Activated CD8-positive, alpha-beta memory T cell treated with anti-CD3 and anti-CD28 coated beads, Interleukin-2, amount 50 U/mL, for 24 hours (primary cell): ENCODE measurements around the gene PCSK7.
"Not testable (repeated sequence)": the region's sequence is repeated elsewhere in the genome, so short reads cannot be mapped to it uniquely, and the experiment has no call there.

ENCODE experiments used
- DNase-seq: peaks from one replicate; pipeline ENCODE4 v3.0.0-alpha.2; 2020; ENCODE audit errors: extremely low read depth

The PCSK7 gene, protein sequence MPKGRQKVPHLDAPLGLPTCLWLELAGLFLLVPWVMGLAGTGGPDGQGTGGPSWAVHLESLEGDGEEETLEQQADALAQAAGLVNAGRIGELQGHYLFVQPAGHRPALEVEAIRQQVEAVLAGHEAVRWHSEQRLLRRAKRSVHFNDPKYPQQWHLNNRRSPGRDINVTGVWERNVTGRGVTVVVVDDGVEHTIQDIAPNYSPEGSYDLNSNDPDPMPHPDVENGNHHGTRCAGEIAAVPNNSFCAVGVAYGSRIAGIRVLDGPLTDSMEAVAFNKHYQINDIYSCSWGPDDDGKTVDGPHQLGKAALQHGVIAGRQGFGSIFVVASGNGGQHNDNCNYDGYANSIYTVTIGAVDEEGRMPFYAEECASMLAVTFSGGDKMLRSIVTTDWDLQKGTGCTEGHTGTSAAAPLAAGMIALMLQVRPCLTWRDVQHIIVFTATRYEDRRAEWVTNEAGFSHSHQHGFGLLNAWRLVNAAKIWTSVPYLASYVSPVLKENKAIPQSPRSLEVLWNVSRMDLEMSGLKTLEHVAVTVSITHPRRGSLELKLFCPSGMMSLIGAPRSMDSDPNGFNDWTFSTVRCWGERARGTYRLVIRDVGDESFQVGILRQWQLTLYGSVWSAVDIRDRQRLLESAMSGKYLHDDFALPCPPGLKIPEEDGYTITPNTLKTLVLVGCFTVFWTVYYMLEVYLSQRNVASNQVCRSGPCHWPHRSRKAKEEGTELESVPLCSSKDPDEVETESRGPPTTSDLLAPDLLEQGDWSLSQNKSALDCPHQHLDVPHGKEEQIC

DNA sequence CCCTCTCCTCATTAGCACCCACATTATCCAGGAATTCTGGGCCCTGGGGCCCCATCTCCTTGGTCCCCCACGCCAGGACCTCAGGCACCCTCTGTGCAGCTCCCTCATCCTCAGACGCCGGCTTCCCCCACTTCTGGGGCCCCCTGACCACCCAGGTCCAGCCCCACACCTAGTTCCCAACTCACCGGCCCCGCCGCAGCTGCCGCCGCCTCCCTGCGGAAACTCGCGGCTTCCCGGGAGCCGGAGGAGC is at the start of gene PCSK7:
TSS of gene PCSK7 (minus strand) at position 232 of the 250 bp plus-strand sequence. CDS start 2,229 bp downstream, outside the sequence.
- no peak for DNase-seq

GRCh38 chr11:117281159-117281558 is 49.3 kb upstream of the PCSK7 start:
- no peak for DNase-seq

- no peak for DNase-seq
Measured at GRCh38 chr11:117279711-117280376, 48.0 kb upstream of the PCSK7 start.

DNA sequence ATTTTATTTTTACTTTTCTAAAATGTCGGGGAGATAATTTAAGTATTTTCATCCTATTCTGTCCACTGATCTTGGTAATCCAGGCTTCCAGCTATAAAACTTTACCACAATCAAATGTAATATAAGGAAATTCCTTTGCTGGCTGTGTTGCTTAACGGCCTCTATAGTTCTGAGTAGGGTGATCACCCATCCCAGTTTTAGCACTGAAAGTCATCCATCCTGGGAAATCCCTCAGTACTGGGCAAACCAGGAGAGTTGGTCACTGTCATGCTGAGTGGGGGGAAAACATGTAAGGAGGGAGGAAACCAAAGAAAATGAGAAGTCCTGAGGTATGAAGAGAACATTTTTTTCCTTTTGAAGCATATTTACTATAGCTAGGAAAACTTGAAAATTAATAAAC is 46.5 kb upstream of the PCSK7 start:
- DNase-seq, result no peak

DNA sequence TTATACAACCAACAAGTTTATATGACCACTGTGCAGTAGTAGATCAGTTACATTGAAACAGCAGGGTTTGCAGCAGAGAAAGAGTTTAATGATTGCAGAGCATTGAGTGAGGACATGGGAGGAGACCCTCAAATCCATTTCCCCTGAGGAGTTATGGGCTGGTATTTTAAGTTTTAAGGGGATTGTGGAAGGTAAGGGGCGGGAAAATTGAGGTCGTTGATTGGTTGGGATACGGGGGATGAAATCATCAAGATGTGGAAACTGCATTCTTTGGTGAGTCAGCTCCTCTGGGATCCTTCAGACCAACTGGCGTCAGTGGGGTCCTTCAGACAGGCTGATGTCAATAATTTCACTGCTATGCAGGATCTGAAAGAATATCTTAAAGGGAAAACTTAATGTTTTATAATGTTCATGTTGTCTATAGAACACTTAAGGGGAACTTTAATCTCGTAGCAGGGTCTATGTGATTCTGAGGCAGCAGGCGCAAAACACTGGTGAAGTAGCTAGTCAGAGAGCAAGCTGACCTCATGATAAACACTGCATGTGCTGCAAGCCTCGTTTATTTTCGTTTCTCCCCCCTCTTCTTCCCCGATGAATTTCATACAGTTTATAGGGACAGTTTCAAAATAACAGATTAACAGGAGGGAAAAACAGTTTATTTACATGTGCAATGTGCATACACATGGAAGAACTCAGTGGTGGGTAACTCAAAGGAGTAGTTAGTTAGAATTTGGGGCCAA is 41.8 kb upstream of the PCSK7 start:
- DNase-seq, result no peak

GRCh38 chr11:117272175-117272574 is 40.3 kb upstream of the PCSK7 start:
- DNase-seq, result not testable (repeated sequence)

GRCh38 chr11:117271208-117271607 is 39.3 kb upstream of the PCSK7 start:
- DNase-seq, result no peak

DNA sequence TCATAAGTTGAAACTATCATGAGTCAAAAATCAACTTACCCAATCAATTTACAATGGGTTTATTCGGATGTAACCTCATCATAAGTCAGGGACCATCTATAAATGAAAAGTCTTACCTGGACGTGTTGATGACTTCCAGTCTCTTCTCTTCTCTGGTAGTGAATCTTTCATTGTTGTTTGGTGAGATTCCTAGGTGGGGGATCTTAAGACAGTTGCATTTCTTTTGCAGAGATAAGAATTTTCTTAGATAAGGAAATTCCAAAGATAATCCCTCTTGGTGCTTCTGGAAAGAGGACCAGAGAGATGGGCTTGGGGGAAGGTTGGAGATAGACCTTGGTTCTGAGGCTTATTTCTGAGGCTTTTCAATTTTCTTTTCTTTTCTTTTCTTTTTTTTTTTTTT is 38.0 kb upstream of the PCSK7 start:
- DNase-seq, result no peak

- no peak for DNase-seq
Measured at GRCh38 chr11:117265745-117266144, 33.9 kb upstream of the PCSK7 start.

DNA sequence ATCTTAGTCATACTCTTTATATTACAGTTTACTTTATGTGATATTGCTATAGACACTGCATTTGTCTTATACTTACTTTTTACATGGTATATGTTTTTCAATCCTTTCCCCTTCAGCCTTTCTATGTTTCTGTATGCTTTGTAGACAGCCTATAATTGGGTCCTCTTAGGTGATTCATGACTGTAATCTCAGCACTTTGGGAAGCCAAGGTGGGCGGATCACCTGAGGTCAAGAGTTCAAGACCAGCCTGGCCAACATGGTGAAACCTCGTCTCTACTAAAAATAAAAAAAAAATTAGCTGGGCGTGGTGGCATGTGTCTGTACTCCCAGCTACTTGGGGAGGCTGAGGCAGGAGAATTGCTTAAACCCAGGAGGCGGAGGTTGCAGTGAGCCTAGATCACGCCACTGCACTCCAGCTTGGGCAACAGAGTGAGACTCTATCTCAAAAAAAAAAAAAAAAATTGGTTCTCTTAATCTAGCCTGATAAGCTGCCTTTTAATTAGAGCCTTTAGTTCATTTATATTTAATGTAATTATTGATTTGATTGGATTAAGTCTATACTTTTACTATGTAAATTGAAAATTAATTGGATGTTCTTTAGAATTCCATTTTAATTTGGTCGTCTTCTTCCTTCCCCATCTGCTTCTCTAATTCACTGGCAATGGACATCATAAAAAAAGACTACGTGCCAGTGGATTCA is 32.9 kb upstream of the PCSK7 start:
- not testable (repeated sequence) for DNase-seq

- no peak for DNase-seq
Measured at GRCh38 chr11:117259417-117259816, 27.5 kb upstream of the PCSK7 start.

- DNase-seq, result no peak
Measured at GRCh38 chr11:117258576-117258975, 26.7 kb upstream of the PCSK7 start.

GRCh38 chr11:117256573-117256972 is 24.7 kb upstream of the PCSK7 start:
- DNase-seq, result no peak

GRCh38 chr11:117255966-117256365 is 24.1 kb upstream of the PCSK7 start:
- DNase-seq, result no peak

DNA sequence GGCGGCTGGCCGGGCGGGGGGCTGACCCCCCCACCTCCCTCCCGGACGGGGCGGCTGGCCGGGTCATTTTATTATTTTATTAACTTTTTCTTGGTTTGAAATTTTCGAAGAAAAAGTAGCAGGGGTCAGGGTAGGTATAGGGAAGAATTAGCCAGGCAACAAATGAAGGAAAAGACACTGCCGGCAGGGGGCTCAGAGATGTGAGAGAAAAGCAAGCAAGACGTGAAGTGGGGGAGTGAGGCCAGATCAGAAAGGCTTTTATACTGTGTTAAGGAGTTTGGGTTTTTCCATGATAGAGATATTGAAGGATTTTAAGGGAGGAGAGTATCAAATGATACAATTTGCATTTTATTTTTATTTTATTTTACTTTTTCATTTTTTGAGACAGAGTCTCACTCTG is 19.6 kb upstream of the PCSK7 start:
- no peak for DNase-seq

DNA sequence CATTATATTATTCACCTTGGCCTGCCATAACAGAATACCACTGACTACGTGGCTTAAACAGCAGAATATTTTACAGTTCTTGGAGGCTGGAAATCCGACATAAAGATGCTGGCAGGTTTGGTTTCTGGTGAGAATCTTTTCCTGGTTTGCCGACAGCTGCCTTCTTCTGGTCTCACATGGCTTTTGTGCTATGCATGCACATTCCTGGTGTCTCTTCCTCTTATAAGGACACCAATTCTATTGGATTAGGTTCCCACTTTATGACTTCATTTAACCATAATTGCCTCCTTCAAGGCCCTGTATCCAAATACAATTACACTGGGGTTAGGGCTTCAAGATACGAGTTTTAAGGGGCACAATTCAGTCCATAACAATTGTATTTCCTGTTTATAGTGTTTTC is 17.7 kb upstream of the PCSK7 start:
- no peak for DNase-seq

- no peak for DNase-seq
Measured at GRCh38 chr11:117248341-117248740, 16.5 kb upstream of the PCSK7 start.

DNA sequence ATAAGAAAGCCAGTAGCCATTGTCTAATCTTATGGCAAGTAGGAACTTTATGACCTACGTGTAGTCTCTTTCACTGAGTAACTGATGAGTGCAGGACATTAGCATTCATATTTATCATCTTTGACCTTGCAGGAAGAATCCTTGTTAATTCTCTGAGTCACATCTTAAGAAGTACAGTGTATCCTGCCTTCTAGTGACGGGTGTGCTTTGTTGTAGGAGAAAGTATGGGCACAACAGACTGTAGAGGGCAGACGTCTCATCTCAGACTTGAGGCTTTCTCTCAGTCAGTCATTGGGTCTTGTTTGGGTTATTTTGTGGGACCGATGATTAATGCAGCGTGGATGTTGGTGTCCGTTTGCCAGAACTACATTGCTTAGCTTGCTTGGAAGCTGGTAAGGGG is 7.4 kb upstream of the PCSK7 start:
- DNase-seq, result no peak

- no peak for DNase-seq
Measured at GRCh38 chr11:117238221-117238620, 6.3 kb upstream of the PCSK7 start.

DNA sequence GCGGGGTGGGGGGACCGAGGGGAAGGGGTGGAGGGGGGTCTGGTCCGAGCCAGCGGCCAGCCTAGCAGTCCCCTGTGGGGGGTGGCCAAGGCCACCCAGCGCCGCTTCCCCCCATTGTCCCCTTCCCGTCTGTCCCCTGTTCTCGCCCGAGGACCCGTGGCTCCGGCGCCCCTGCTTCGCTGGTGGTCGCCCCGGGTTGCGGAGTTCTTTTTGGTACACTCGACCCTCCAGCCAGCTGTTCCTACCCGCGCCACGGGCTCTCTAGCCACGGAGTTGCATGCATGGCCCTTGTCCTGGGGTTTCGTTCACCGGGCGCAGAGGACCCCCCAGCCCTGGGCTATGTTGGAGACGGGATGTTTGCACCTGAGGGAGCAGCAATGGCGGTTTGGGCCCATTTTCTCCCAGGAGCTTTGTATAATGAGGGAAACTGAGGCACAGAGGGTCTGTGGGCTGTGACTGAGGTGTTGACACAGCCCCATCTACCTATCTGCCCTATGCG is 1.1 kb upstream of the PCSK7 start:
- DNase-seq, result no peak
